SIG-M5 treated with dmso at 0.1 percent for 504 hours (cell line): ENCODE results near the gene SPOP.

Experiments
- DNase-seq: peaks from one replicate; lab custom pipeline; 2025; ENCODE audit not compliant: unreplicated experiment; lab: John Stamatoyannopoulos, UW

The SPOP gene

GRCh38 chr17:49618028-49618611 is 59.8 kb downstream of the SPOP start:
- no peak for DNase-seq

GRCh38 chr17:49616601-49617131 is 61.2 kb downstream of the SPOP start:
- no peak for DNase-seq

GRCh38 chr17:49616086-49616485 is 61.8 kb downstream of the SPOP start:
- DNase-seq = no peak

GRCh38 chr17:49613182-49613800 is 64.6 kb downstream of the SPOP start:
- no peak for DNase-seq

GRCh38 chr17:49612726-49613125 is 65.2 kb downstream of the SPOP start:
- DNase-seq = no peak

- DNase-seq = no peak
Measured at GRCh38 chr17:49610883-49611584, 66.9 kb downstream of the SPOP start.

GRCh38 chr17:49604314-49604869 is 73.5 kb downstream of the SPOP start:
- no peak for DNase-seq

GRCh38 chr17:49603720-49604119 is 74.2 kb downstream of the SPOP start:
- no peak for DNase-seq

- no peak for DNase-seq
Measured at GRCh38 chr17:49603238-49603637, 74.7 kb downstream of the SPOP start.

GRCh38 chr17:49602783-49603182 is 75.1 kb downstream of the SPOP start:
- DNase-seq = no peak

GRCh38 chr17:49600949-49601348 is 76.9 kb downstream of the SPOP start:
- no peak for DNase-seq

GRCh38 chr17:49598918-49599317 is 79.0 kb downstream of the SPOP start:
- DNase-seq = no peak

- DNase-seq = no peak
Measured at GRCh38 chr17:49597928-49598655, 79.8 kb downstream of the SPOP start.

- DNase-seq = no peak
Measured at GRCh38 chr17:49597436-49597835, 80.5 kb downstream of the SPOP start.

GRCh38 chr17:49596613-49597244 is 81.2 kb downstream of the SPOP start:
- DNase-seq = no peak

GRCh38 chr17:49595980-49596379 is 81.9 kb downstream of the SPOP start:
- no peak for DNase-seq

GRCh38 chr17:49595328-49595727 is 82.6 kb downstream of the SPOP start:
- no peak for DNase-seq

- no peak for DNase-seq
Measured at GRCh38 chr17:49592263-49592662, 85.6 kb downstream of the SPOP start.

GRCh38 chr17:49590874-49591273 is 87.0 kb downstream of the SPOP start:
- no peak for DNase-seq

- DNase-seq = no peak
Measured at GRCh38 chr17:49589577-49589927, 88.3 kb downstream of the SPOP start.
